NCI-H510A (cell line): Measurements from ENCODE around the gene L1CAM.

Source experiments
- DNase-seq: peaks from one replicate; lab custom pipeline; 2025; lab: John Stamatoyannopoulos, UW

L1CAM gene

DNA sequence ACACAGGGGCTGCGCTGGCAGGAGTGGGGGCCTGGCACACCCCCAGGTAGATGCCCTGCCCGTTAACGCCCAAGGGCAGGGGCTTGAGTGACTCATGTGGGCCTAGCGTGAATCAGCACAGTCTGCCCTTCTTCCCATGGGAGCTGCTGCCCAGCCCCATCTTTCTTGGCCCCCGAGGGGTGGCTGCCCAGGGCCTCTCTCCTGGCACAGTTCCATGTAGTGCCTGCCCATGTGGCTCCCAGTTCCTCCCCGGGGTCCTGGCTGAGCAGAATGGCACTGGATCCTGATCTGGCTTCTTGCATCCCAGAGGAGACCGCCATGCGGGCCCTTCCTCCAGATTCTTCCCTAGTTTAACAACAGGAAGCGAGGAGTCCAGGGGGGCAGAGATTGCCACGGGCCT, 16.4 kb upstream of the L1CAM start:
- DNase-seq: no peak

DNA sequence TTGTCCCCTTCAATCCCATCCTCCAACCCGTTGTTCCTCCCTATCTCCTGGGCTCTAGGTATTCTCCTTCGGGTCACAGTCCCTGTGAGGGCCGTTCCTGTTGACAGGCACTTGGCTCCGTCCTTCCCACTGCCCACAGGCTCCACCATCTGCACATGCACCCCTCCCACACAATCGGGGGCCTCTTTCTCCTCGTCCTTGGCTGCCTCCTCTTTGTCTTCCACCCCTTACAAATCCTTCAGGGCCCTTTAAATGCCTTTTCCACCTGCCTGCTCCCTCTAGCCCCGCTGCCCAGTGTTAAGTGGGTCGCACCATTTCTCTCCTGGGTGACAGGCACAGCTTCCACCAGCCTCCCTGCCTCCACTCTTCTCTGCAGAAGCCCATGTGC, 15.8 kb upstream of the L1CAM start:
- DNase-seq: no peak

DNA sequence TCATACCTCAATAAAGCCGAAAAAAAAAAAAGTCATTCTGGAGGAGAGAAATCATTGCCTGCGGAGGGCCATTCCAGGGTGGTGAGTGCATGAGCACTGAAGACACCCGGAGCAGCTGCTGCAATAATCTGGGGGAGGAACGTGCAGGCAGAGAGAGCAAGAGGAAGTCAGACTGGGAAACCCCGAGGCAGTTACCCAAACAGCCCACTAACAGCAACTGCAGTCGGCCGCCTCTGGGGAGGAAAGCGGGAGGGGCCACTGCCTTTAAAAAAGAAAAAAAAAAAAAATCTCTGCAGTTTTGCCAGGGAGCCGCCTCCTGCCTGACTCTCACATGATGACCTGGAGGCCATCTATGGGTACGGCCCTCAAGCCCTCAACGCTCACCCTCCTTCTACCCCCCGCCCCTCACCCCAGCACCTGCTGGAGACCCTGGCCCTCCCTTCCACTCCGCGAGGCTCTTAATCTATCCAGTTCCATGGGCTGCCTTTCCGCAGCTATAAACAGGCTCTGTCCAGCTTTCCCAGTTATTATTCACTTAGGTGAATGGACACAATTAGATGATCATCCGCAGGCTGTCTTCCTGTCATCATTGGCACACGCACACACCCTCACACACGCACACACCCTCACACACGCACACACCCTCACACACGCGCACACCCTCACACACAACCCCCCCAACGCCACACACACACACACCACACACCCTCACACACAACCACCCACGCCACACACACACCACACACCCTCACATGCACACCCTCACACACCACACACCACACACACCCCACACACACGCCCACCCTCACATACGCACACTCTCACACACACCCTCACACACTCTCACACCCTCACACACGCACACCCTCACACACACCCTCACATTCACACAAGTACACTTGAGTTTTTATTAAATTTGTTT, 15.1 kb upstream of the L1CAM start:
- DNase-seq: no peak

DNA sequence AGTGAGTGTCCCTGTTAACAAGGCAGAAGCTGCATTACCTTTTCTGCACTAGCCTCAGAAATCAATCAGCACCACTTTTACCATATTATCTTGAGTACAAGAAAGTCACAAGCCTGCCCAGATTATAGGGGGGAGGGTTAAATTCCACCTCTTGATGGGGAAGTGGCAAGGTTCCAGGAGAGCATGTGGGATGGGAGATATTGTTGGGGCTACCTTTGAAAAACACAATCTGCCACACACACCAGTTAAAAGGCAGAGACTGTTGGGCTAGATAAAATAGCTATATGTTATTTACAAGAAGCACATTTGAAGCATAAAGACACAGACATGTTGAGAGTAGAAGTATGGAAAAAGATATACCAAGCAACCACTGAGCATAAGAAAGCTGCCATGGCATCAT, 11.9 kb upstream of the L1CAM start:
- DNase-seq: no peak

DNA sequence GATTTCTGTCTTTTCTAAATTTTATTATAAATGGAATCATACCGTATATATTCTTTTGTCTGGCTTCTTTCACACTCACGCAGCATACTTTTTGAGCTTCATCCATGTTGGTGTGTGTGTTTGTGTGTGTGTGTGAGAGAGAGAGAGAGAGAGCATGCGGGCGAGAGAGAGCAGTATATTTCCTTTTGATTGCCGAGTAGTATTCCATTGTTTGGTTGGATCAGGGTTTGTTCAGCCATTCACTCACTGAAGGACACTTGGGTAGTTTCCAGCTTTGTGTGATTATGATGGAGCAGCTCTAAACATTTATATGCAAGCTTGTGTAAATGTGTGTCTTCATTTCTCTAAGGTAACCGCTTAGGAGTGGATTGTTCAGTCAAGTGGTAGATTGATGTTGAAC, 3.1 kb upstream of the L1CAM start:
- DNase-seq: no peak

DNA sequence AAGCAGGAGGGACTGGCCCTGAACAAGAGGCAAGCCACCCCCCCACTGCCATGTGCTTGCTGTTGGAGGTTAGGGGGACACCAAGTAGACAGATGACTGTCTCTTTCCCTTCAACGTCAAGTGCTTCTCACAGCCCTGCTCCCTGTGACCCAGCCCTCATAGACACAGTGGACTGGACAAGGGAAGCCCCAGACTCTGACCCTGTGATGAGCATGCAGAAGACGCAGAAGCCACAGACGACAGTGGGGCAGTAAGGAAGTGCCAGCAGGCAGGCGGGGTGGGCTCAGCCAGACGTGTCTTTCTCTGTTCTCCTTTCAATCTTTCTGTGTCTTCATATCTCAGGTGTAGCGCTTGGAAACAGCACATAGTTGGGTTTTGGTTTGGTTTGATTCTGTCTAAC, 2.4 kb upstream of the L1CAM start:
- DNase-seq: no peak

DNA sequence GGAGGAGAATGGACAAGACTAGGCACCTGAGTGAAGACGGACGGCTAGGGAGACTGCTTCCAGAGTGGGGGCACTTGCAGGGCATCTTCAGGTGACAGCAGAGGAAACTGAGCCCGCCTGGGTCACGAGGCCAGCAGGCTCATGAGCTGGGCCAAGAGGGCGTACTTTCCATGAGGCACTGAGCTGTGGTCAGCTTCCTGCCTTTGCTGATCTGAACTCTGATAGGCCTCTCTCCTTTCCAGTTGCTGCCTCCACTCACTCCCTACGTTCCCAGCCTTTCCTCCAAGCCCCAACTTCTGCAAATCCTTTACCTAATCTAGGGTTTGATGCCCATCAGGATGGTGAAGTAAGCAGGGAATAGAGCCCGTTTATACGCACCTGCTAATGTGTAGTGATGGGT, 1.4 kb upstream of the L1CAM start:
- DNase-seq: no peak

DNA sequence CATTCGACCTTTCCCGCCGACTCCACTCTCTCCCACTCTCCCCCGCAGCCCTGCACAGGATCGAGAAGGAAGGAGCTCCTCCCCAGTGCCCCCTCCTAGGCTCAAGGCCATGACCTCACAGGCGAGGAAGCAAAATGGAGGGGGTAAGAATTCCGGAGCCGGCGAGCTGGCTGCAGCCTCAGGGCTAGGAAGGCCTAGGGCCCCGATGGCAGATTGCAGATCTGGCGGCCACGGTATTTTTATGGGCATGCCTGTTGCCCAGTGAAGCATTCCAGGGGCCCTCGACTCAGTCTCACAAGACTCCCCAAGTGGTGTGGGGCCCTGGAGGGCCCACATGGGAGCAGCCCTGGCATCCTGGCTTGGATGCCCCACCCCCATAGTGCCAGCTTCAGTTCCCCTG, 942 bp upstream of the L1CAM start:
- no peak for DNase-seq

DNA sequence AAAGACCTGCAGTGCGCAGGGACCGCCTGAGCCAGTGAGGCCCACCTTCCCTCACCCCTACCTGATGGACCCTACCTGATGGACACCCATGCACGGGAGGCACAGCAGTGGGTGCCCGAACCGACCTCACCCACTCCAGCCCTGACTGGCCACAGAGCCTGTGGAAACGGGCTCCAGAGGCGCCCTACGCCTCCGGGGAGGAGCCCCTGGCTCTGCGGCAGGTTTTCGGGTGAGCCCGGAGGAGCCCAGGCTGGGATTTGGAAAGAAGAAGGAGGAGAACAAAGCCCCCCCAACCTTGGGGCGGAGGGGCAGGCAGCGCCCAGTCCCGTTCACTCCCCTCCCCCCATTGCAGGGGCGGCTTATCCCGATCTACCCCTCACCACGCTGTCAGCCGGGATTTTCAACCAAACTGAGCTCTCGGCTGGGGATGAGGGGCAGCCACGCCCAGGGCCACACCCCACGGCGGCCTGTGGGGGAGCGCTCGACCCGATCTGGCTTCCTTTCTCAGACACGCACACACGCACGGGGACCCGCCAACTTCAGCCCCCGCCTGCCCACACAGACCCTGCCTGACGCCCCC, 675 bp downstream of the L1CAM start:
- DNase-seq: no peak

DNA sequence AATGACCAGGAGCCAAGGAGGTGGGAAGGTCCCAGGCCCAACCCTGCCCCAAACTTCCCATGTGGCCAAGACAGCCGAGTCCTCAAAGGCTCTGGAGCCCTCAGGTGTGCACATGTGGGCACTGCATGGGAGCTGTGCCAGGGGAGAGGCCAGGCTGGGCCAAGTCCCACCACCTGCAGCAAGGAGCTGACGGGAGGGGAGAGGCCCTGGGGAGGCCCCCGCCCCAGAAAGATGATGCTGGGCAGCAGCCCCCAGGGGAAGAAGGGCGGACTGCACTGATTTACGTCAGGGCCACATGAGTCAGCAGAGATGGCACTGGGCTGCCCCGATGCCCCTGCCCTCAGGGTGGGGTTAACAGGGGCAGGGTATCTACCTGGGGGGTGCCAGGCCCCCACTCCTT, 1.4 kb downstream of the L1CAM start:
- DNase-seq: no peak

DNA sequence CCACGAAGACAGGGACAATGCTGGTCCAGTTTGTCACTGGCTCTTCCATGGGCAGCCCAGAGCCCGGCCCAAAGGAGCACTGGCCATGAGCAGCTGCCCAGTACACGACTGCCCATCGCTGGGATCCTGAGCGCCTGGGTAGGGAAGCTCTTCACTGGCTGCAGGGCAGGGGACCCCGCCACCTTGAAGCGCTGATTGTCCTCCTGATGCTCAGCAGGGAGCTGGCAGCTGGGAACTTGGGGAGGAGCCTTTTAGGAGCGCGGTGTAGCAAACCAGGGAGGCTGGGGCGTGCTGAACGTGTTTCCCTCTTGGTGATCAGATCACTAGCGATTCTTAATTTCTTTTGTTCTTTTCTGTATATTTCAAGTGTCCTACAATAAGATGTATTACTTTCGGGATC, 1.8 kb downstream of the L1CAM start:
- no peak for DNase-seq

DNA sequence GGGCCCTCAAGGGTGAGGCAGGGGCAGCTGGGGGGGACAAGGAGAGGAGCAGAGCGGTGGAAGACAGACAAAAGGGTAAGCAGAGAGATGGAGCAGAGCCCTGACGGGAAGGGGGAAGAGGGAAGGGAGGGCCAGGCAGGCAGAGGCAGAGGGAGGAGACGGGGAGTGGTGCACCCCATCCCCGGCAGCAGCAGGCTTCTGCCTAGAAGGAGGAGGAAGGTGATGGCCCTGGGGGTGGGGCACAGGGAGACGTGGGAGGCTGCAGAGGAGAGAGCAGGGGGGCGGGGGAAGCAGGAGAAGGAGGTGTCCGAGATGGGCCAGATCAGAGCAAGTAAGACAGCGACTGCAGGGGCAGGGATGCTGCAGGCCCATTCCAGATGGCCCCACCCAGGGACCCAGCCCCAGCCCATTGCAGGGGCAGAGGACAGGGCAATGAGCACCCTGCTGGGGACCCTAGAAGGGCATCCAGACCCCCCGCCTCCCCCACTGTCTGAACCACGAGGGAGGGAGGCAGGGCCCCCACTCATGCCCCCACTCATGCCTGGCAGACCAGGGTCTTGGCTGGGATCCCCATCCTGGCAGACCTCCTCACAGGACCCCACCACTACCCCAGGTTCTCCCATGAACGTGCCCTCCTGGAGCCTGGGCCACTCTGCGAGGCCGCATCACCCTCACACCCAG, 2.7 kb downstream of the L1CAM start:
- DNase-seq: no peak

DNA sequence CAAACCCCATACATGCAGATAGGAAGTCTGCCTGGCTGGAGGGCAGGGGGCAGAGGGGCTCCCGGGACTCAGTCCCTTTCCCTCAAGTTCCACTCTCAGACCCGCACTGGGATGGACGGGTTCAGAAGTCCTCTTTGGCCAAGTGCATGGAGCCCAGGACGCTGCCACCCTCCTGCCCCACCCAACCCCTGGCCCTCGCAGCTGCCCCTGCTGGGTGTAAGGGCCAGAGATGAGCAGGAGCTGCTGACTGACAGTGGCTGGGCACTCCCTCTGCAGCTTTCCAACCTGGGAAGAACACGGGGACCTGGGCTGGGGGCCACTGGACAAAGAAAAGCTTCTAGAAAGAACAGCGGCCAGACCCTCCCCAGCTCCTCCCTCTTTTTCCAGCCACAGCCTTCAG, 3.4 kb downstream of the L1CAM start:
- no peak for DNase-seq

DNA sequence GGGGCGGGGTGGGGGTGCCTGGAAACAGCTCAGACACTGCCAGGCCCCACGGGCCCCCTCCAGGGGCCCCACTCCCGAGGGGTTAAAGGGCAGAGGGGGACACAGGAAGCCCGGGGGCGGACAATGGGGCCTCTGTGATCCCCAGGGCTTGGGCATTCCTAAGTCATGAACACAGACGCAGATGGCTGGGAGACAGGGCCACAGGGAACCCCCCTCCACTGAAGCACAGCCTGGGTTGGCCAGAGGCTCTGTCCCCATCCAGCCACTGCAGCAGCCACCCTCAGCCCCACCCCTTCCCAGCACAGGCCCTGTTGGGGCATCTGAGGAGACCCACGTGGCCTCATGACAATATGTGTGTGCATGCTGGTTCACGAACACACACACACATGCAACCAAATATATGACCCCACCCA, 3.9 kb downstream of the L1CAM start:
- no peak for DNase-seq

DNA sequence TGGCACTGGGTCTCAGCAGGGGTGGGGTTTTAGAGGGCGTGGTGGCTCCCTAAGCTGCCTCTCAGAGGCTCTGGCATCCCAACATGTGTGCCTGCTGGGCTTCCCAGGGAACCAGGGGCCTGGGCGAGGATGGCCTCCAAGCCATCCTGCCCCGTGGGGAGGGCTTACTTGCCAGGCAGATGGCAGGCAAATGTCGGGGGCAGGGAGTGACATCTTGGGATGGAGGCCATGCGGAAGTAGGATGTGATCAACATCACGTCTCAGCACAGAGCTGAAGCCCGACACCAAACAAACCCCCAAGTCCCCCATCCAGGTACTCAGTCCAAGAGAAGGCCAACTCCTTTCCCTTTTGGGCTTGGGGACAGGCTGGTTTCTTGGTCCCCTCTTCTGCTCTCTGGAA, 4.7 kb downstream of the L1CAM start:
- DNase-seq: no peak

DNA sequence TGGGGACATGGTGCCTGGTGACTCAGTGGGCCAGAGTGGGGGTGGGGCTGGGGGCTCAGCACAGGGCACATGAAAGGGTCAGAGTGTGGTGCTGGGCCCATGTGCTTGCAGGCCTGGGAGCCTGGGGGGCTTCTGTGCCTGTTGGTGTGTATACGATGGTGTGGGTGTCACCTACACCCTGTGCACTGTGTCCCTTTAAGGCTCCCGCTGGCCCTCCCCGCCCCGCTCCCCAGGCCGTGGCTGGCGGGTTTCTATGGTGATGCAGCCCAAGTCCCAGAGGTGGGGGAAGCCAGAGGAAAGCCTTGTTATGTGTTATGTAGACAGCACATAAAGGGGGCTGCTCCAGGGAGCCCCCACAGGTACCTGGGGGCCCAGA, 5.5 kb downstream of the L1CAM start:
- DNase-seq: no peak

DNA sequence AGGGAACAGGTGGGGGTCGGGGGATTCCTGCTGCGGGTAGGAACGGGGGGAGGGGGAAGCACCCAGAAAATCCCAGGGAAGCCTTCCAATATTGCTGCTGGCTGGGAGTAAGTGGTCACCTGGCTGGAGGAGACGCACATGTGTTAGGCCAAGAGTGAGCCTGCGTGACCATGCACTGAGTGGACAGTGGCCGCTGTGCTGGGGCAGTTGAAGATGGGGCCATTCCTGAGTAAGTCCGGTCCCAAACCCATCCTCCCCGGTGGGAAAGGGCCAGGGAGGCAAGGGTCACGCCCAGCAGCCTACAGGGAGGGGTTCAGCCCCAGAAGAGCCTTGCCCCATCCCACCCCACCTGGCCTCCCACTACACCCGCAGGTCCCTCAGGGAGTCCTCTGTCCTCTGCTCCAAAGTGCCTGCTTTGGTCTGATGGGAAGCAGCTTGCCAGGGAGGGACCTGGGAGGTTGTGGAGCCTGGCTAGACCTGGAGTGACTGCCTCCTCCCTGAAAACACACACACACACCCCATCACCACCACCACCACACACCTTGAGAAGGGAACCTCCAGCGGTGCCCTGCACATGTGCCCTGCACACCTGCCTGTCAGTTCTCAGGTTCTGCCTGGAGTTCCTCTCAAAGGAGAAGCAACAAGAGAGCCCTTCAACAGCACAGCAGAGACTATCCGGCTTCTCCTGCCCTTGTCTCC, 6.1 kb downstream of the L1CAM start:
- no peak for DNase-seq

DNA sequence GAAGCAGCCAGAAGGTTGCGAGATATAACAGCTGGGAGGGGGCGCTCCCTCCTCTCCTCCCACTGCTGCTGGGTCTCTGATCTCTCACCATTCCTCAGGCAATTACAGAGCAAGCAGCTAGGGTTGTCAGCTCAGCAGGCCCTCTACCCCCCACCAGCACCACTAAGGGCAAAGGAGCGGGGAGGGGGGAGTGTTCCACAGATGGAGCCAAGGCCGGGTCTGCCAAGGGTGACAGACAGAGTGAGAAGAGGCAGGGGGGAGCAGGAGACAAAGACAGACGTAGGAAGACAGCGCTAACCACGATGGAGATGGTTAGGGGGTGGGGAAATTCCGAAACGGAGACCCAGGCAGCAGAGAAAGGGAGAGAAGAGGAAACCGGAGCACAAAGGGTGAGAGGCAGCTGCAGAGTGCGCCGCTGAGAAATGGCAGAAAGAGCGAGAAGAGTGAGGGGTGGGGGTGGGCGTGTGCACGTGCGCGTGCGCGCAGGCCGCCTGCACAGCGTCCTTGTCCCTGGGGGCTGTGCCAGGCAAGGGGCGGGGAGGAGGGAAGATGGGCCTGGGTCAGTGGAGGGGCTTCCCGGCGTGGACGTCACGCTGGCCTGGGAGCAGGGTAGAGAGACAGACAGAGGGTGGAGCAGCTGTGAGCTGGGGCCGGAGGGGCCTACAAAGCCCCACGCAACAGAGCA, 6.9 kb downstream of the L1CAM start:
- no peak for DNase-seq

DNA sequence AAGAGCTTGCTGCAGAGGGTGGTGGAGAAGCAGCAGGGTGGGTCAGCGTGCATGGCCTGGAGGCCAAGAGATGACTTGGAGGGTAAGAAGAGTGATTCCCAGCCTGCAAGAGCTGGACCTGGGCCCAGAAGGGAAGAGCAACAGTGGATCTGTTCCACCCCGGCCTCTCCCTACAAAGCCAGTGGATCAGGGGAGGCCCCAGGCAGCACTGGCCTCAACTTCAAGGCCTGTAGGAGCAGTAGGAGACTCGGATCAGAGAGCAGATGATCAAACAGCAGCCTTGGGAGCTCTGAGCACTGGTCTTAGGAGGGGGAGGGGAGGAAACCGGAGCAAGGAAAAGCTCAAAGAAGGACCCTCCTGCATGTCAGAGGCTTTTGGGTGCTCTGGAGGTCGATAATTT, 7.6 kb downstream of the L1CAM start:
- DNase-seq: no peak

DNA sequence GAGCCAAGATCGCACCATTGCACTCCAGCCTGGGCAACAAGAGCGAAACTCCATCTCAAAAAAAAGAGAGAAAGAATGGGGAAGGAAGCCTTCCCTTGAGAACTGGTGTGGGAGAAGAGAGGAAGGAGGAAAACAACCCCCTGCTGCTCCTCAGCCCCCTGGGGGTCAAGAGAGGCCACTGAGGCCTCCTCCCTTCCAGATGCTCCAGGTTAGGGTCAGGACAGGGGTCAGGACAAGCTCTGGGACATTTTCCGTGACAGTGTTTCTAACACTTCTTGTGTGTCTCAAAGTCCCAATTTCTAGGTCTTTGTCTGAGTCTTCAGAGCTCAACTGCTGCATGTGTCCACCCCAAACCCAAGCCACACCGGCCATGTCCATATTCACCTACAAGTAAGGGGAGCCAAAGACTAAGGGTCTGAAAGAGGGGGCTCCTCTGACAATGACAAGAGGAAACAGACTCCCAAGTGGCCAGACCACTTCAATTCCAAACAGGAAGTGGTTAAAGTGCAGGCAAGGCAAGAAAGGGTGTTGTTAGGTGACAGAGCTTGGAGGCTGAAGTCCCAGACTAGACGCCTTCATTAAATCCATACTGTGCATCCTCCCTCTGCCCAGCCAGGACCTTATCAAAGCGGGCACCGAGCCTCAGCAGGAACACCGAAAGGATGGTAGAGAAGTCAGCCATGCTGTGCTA, 8.3 kb downstream of the L1CAM start:
- no peak for DNase-seq

DNA sequence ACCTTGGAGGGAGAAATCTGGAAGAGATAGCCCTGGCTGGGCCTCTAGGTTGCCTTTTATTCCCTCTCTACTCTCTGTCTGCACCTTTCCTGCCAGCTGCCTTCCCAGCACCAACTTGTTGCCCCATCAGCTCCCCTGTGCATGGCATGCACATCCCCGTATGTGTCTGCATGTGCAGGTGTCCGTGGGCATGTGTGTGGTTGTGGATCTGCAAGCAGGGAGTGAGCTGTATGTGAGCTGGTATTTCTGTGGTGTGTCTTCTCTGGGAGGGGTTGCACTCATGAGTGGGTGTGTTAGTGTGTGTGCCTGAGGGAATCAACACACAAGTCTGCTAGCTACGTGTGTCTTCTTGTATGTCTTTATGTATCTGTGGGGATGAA, 9.9 kb downstream of the L1CAM start:
- no peak for DNase-seq
